ENCODE results near the gene MT1B.
A peak's percentile ranks its signal among the peaks of the same experiment; 100 is the strongest.

MT1B gene

GRCh38 chr16:56647641-56648431 lies 3.9 kb upstream of the MT1B start:
- Histone ChIP-seq H3K27ac (ENCODE audit: low read depth, low read length) (peak overlapping the region; percentile 70), H3K36me3 (ENCODE audit: control insufficient read depth in 1 of 2, insufficient read depth in 2 of 2, low read length in 2 of 2) (no peaks in the 10 kb centered on the region)

GRCh38 chr16:56649271-56649670 lies 2.4 kb upstream of the MT1B start:
- H3K36me3 ChIP-seq (ENCODE audit: control insufficient read depth in 1 of 2, insufficient read depth in 2 of 2, low read length in 2 of 2) = no peaks in the 10 kb centered on the region
- H3K9ac ChIP-seq (ENCODE audit: low read depth in 1 of 2, low read length in 2 of 2) = no peak overlapping the region
- peaks cover 0 to 5% of the 10 kb centered on the region in 2 donors for H3K27me3 ChIP-seq (ENCODE audit: control insufficient read depth in 1 of 2, insufficient read depth in 2 of 2, low read length in 2 of 2)
- no peak overlapping the region for H3K27ac ChIP-seq (ENCODE audit: low read depth, low read length)
- H3K9me3 ChIP-seq (ENCODE audit: control insufficient read depth in 1 of 2, low read length in 2 of 2) = no peaks in the 10 kb centered on the region
- H3K4me1 ChIP-seq (ENCODE audit: control insufficient read depth in 1 of 2, insufficient read depth in 2 of 2, low read length in 2 of 2) = peaks cover 18 to 26% of the 10 kb centered on the region in 2 donors
- no peak overlapping the region for H3K4me3 ChIP-seq (ENCODE audit: low read depth in 1 of 2, low read length in 2 of 2)

More at GRCh38 chr16:56647641-56648431, 3.9 kb upstream of the MT1B start:
- H3K4me1 ChIP-seq (ENCODE audit: control insufficient read depth in 1 of 2, insufficient read depth in 2 of 2, low read length in 2 of 2) = peaks cover 30 to 36% of the 10 kb centered on the region in 2 donors
- peaks cover 0 to 5% of the 10 kb centered on the region in 2 donors for H3K27me3 ChIP-seq (ENCODE audit: control insufficient read depth in 1 of 2, insufficient read depth in 2 of 2, low read length in 2 of 2)
- no peaks in the 10 kb centered on the region for H3K9me3 ChIP-seq (ENCODE audit: control insufficient read depth in 1 of 2, low read length in 2 of 2)
- peak overlapping the region; percentile 34 to 49 for H3K9ac ChIP-seq (ENCODE audit: low read depth in 1 of 2, low read length in 2 of 2)
- peak overlapping the region; percentile 33 to 41 for H3K4me3 ChIP-seq (ENCODE audit: low read depth in 1 of 2, low read length in 2 of 2)

GRCh38 chr16:56649820-56650219 lies 1.9 kb upstream of the MT1B start:
- Histone ChIP-seq H3K4me3 (ENCODE audit: low read depth in 1 of 2, low read length in 2 of 2) (no peak overlapping the region), H3K4me1 (ENCODE audit: control insufficient read depth in 1 of 2, insufficient read depth in 2 of 2, low read length in 2 of 2) (peaks cover 17 to 26% of the 10 kb centered on the region in 2 donors), H3K9ac (ENCODE audit: low read depth in 1 of 2, low read length in 2 of 2) (no peak overlapping the region), H3K27me3 (ENCODE audit: control insufficient read depth in 1 of 2, insufficient read depth in 2 of 2, low read length in 2 of 2) (peaks cover 0 to 5% of the 10 kb centered on the region in 2 donors), H3K36me3 (ENCODE audit: control insufficient read depth in 1 of 2, insufficient read depth in 2 of 2, low read length in 2 of 2) (no peaks in the 10 kb centered on the region), H3K27ac (ENCODE audit: low read depth, low read length) (no peak overlapping the region), H3K9me3 (ENCODE audit: control insufficient read depth in 1 of 2, low read length in 2 of 2) (no peaks in the 10 kb centered on the region)

- no peaks in the 10 kb centered on the region for H3K9me3 ChIP-seq (ENCODE audit: control insufficient read depth in 1 of 2, low read length in 2 of 2)
Observed at GRCh38 chr16:56652600-56652999, 914 bp downstream of the MT1B start.

GRCh38 chr16:56653218-56653617 lies 1.5 kb downstream of the MT1B start:
- Histone ChIP-seq H3K9ac (ENCODE audit: low read depth in 1 of 2, low read length in 2 of 2) (no peak overlapping the region), H3K4me3 (ENCODE audit: low read depth in 1 of 2, low read length in 2 of 2) (no peak overlapping the region), H3K36me3 (ENCODE audit: control insufficient read depth in 1 of 2, insufficient read depth in 2 of 2, low read length in 2 of 2) (no peaks in the 10 kb centered on the region), H3K27ac (ENCODE audit: low read depth, low read length) (no peak overlapping the region), H3K27me3 (ENCODE audit: control insufficient read depth in 1 of 2, insufficient read depth in 2 of 2, low read length in 2 of 2) (no peaks in the 10 kb centered on the region), H3K4me1 (ENCODE audit: control insufficient read depth in 1 of 2, insufficient read depth in 2 of 2, low read length in 2 of 2) (peaks cover 14% of the 10 kb centered on the region in 2 donors), H3K9me3 (ENCODE audit: control insufficient read depth in 1 of 2, low read length in 2 of 2) (no peaks in the 10 kb centered on the region)

More at GRCh38 chr16:56652600-56652999, 914 bp downstream of the MT1B start:
- H3K27me3 ChIP-seq (ENCODE audit: control insufficient read depth in 1 of 2, insufficient read depth in 2 of 2, low read length in 2 of 2) = peaks cover 0 to 2% of the 10 kb centered on the region in 2 donors
- peaks cover 15 to 18% of the 10 kb centered on the region in 2 donors for H3K4me1 ChIP-seq (ENCODE audit: control insufficient read depth in 1 of 2, insufficient read depth in 2 of 2, low read length in 2 of 2)
- no peak overlapping the region for H3K27ac ChIP-seq (ENCODE audit: low read depth, low read length)
- no peak overlapping the region for H3K9ac ChIP-seq (ENCODE audit: low read depth in 1 of 2, low read length in 2 of 2)
- no peaks in the 10 kb centered on the region for H3K36me3 ChIP-seq (ENCODE audit: control insufficient read depth in 1 of 2, insufficient read depth in 2 of 2, low read length in 2 of 2)
- no peak overlapping the region for H3K4me3 ChIP-seq (ENCODE audit: low read depth in 1 of 2, low read length in 2 of 2)

- peak within 1 kb of the TSS; percentile 95 to 99 for H3K9ac ChIP-seq (ENCODE audit: low read depth in 1 of 2, low read length in 2 of 2)
- peaks cover 0 to 7% of the 10 kb centered on the region in 2 donors for H3K36me3 ChIP-seq (ENCODE audit: control insufficient read depth in 1 of 2, insufficient read depth in 2 of 2, low read length in 2 of 2)
- H3K27me3 ChIP-seq (ENCODE audit: control insufficient read depth in 1 of 2, insufficient read depth in 2 of 2, low read length in 2 of 2) = no peaks in the 10 kb centered on the region
- H3K4me1 ChIP-seq (ENCODE audit: control insufficient read depth in 1 of 2, insufficient read depth in 2 of 2, low read length in 2 of 2) = peaks cover 15 to 17% of the 10 kb centered on the region in 2 donors
- H3K4me3 ChIP-seq (ENCODE audit: low read depth in 1 of 2, low read length in 2 of 2) = peak within 1 kb of the TSS; percentile 88 to 99
- no peaks in the 10 kb centered on the region for H3K9me3 ChIP-seq (ENCODE audit: control insufficient read depth in 1 of 2, low read length in 2 of 2)
- H3K27ac ChIP-seq (ENCODE audit: low read depth, low read length) = peak within 1 kb of the TSS; percentile 82
Observed at GRCh38 chr16:56657555-56658326, 6.1 kb downstream of the MT1B start, which contains the start of gene MT1F. Gene MT1F, plus strand, starts transcription at chr16:56657959. Its CDS starts 100 bp downstream, at chr16:56658059.

GRCh38 chr16:56658327-56658875 lies 6.7 kb downstream of the MT1B start:
- Histone ChIP-seq H3K36me3 (ENCODE audit: control insufficient read depth in 1 of 2, insufficient read depth in 2 of 2, low read length in 2 of 2) (peaks cover 0 to 7% of the 10 kb centered on the region in 2 donors), H3K9me3 (ENCODE audit: control insufficient read depth in 1 of 2, low read length in 2 of 2) (no peaks in the 10 kb centered on the region), H3K9ac (ENCODE audit: low read depth in 1 of 2, low read length in 2 of 2) (peak overlapping the region; percentile 95 to 99), H3K4me3 (ENCODE audit: low read depth in 1 of 2, low read length in 2 of 2) (peak overlapping the region; percentile 88 to 99), H3K27ac (ENCODE audit: low read depth, low read length) (peak overlapping the region; percentile 82), H3K27me3 (ENCODE audit: control insufficient read depth in 1 of 2, insufficient read depth in 2 of 2, low read length in 2 of 2) (no peaks in the 10 kb centered on the region), H3K4me1 (ENCODE audit: control insufficient read depth in 1 of 2, insufficient read depth in 2 of 2, low read length in 2 of 2) (peaks cover 15 to 17% of the 10 kb centered on the region in 2 donors)

- H3K36me3 ChIP-seq (ENCODE audit: control insufficient read depth in 1 of 2, insufficient read depth in 2 of 2, low read length in 2 of 2) = peaks cover 4 to 7% of the 10 kb centered on the region in 2 donors
- H3K4me1 ChIP-seq (ENCODE audit: control insufficient read depth in 1 of 2, insufficient read depth in 2 of 2, low read length in 2 of 2) = peaks cover 11 to 13% of the 10 kb centered on the region in 2 donors
- H3K9ac ChIP-seq (ENCODE audit: low read depth in 1 of 2, low read length in 2 of 2) = no peak overlapping the region
- peaks cover 0 to 6% of the 10 kb centered on the region in 2 donors for H3K27me3 ChIP-seq (ENCODE audit: control insufficient read depth in 1 of 2, insufficient read depth in 2 of 2, low read length in 2 of 2)
- peak overlapping the region; percentile 34 to 38 for H3K4me3 ChIP-seq (ENCODE audit: low read depth in 1 of 2, low read length in 2 of 2)
- H3K27ac ChIP-seq (ENCODE audit: low read depth, low read length) = no peak overlapping the region
- H3K9me3 ChIP-seq (ENCODE audit: control insufficient read depth in 1 of 2, low read length in 2 of 2) = no peaks in the 10 kb centered on the region
Observed at GRCh38 chr16:56662357-56663354, 11.0 kb downstream of the MT1B start.

- H3K9ac ChIP-seq (ENCODE audit: low read depth in 1 of 2, low read length in 2 of 2) = no peak overlapping the region
- no peaks in the 10 kb centered on the region for H3K9me3 ChIP-seq (ENCODE audit: control insufficient read depth in 1 of 2, low read length in 2 of 2)
- no peak overlapping the region for H3K27ac ChIP-seq (ENCODE audit: low read depth, low read length)
- peaks cover 6 to 7% of the 10 kb centered on the region in 2 donors for H3K36me3 ChIP-seq (ENCODE audit: control insufficient read depth in 1 of 2, insufficient read depth in 2 of 2, low read length in 2 of 2)
- H3K4me3 ChIP-seq (ENCODE audit: low read depth in 1 of 2, low read length in 2 of 2) = no peak overlapping the region
- peaks cover 0 to 19% of the 10 kb centered on the region in 2 donors for H3K27me3 ChIP-seq (ENCODE audit: control insufficient read depth in 1 of 2, insufficient read depth in 2 of 2, low read length in 2 of 2)
- peaks cover 14 to 18% of the 10 kb centered on the region in 2 donors for H3K4me1 ChIP-seq (ENCODE audit: control insufficient read depth in 1 of 2, insufficient read depth in 2 of 2, low read length in 2 of 2)
Observed at GRCh38 chr16:56664506-56664905, 12.8 kb downstream of the MT1B start.

Data from duodenal mucosa (tissue), 2 donors.